HG03469 (cell line): Measurements from ENCODE around the gene PROM2.
"Not testable (repeated sequence)": the region's sequence is repeated elsewhere in the genome, so short reads cannot be mapped to it uniquely, and the experiment has no call there.

ENCODE experiments used
- ATAC-seq: cut with Tn5 transposase; IDR thresholded peaks from one replicate; pipeline ENCODE4 v1.9.1; 2021; ENCODE audit warnings: mild to moderate bottlenecking, moderate library complexity, moderate number of reproducible peaks; ENCODE audit not compliant: unreplicated experiment

Gene PROM2

GRCh38 chr2:95268211-95269035, 5.8 kb upstream of the PROM2 start:
- no peak for ATAC-seq

GRCh38 chr2:95269036-95269680, 5.1 kb upstream of the PROM2 start:
- no peak for ATAC-seq

GRCh38 chr2:95269745-95270144, 4.5 kb upstream of the PROM2 start:
- ATAC-seq, result not testable (repeated sequence)

- no peak for ATAC-seq
Measured at GRCh38 chr2:95270541-95271081, 3.6 kb upstream of the PROM2 start.

- ATAC-seq, result no peak
Measured at GRCh38 chr2:95271381-95271971, 2.8 kb upstream of the PROM2 start.

- ATAC-seq, result no peak
Measured at GRCh38 chr2:95272299-95272751, 1.9 kb upstream of the PROM2 start.

GRCh38 chr2:95272781-95273180, 1.5 kb upstream of the PROM2 start:
- ATAC-seq, result no peak

- ATAC-seq, result no peak
Measured at GRCh38 chr2:95273566-95274290, 521 bp upstream of the PROM2 start.

GRCh38 chr2:95275151-95275515, 884 bp downstream of the PROM2 start:
- ATAC-seq, result no peak

- ATAC-seq, result no peak
Measured at GRCh38 chr2:95275601-95276243, 1.5 kb downstream of the PROM2 start.

- ATAC-seq, result no peak
Measured at GRCh38 chr2:95276244-95276887, 2.1 kb downstream of the PROM2 start.

- ATAC-seq, result no peak
Measured at GRCh38 chr2:95276888-95277245, 2.6 kb downstream of the PROM2 start.

- no peak for ATAC-seq
Measured at GRCh38 chr2:95277246-95277906, 3.1 kb downstream of the PROM2 start.

- no peak for ATAC-seq
Measured at GRCh38 chr2:95278051-95278471, 3.8 kb downstream of the PROM2 start.

- no peak for ATAC-seq
Measured at GRCh38 chr2:95278637-95279225, 4.5 kb downstream of the PROM2 start.

- no peak for ATAC-seq
Measured at GRCh38 chr2:95279435-95280035, 5.3 kb downstream of the PROM2 start.

GRCh38 chr2:95281071-95281470, 6.8 kb downstream of the PROM2 start:
- no peak for ATAC-seq

- no peak for ATAC-seq
Measured at GRCh38 chr2:95281786-95282185, 7.5 kb downstream of the PROM2 start.

- ATAC-seq, result no peak
Measured at GRCh38 chr2:95282458-95282857, 8.2 kb downstream of the PROM2 start.
